HG03280 (cell line): ENCODE data around the gene PLPPR1.
"Not testable (repeated sequence)": the region's sequence is repeated elsewhere in the genome, so short reads cannot be mapped to it uniquely, and the experiment has no call there.

Experiments
- ATAC-seq: cut with Tn5 transposase; IDR thresholded peaks from one replicate; pipeline ENCODE4 v1.9.1; 2021; ENCODE audit warnings: mild to moderate bottlenecking, moderate library complexity; ENCODE audit not compliant: unreplicated experiment

Gene PLPPR1

GRCh38 chr9:101119206-101119819 lies 90.8 kb downstream of the PLPPR1 start:
- ATAC-seq = peak; percentile 84

- no peak for ATAC-seq
These were observed 93.4 kb downstream of the PLPPR1 start for GRCh38 chr9:101121836-101122399.

- peak; percentile 74 for ATAC-seq
These were observed 98.0 kb downstream of the PLPPR1 start for GRCh38 chr9:101126556-101126955.

- not testable (repeated sequence) for ATAC-seq
These were observed 98.8 kb downstream of the PLPPR1 start for GRCh38 chr9:101127369-101127768.

- no peak for ATAC-seq
These were observed 100.1 kb downstream of the PLPPR1 start for GRCh38 chr9:101128623-101129022.

- no peak for ATAC-seq
These were observed 101.5 kb downstream of the PLPPR1 start for GRCh38 chr9:101130054-101130453.

GRCh38 chr9:101131326-101131725 lies 102.8 kb downstream of the PLPPR1 start:
- ATAC-seq = no peak

GRCh38 chr9:101132801-101133200 lies 104.3 kb downstream of the PLPPR1 start:
- no peak for ATAC-seq

GRCh38 chr9:101138509-101138908 lies 110.0 kb downstream of the PLPPR1 start:
- ATAC-seq = no peak

GRCh38 chr9:101139082-101139481 lies 110.6 kb downstream of the PLPPR1 start:
- ATAC-seq = no peak

- ATAC-seq = no peak
These were observed 112.2 kb downstream of the PLPPR1 start for GRCh38 chr9:101140764-101141163.

- no peak for ATAC-seq
These were observed 118.0 kb downstream of the PLPPR1 start for GRCh38 chr9:101146508-101146907.

GRCh38 chr9:101148344-101148743 lies 119.8 kb downstream of the PLPPR1 start:
- ATAC-seq = no peak

GRCh38 chr9:101158361-101158760 lies 129.8 kb downstream of the PLPPR1 start:
- ATAC-seq = no peak

GRCh38 chr9:101162231-101162630 lies 133.7 kb downstream of the PLPPR1 start:
- no peak for ATAC-seq

GRCh38 chr9:101165131-101165530 lies 136.6 kb downstream of the PLPPR1 start:
- ATAC-seq = no peak

- no peak for ATAC-seq
These were observed 139.1 kb downstream of the PLPPR1 start for GRCh38 chr9:101167490-101168134.

- ATAC-seq = no peak
These were observed 144.1 kb downstream of the PLPPR1 start for GRCh38 chr9:101172616-101173015.

- no peak for ATAC-seq
These were observed 145.4 kb downstream of the PLPPR1 start for GRCh38 chr9:101173907-101174306.

- no peak for ATAC-seq
These were observed 147.9 kb downstream of the PLPPR1 start for GRCh38 chr9:101176384-101176783.

- no peak for ATAC-seq
These were observed 156.3 kb downstream of the PLPPR1 start for GRCh38 chr9:101184813-101185278.

- ATAC-seq = no peak
These were observed 163.2 kb downstream of the PLPPR1 start for GRCh38 chr9:101191723-101192122.
